Coronary artery (tissue), 2 donors: ENCODE results near the gene SLC16A14.
A peak's percentile ranks its signal among the peaks of the same experiment; 100 is the strongest.

ENCODE experiments used
- DNase-seq: peaks from one replicate; pipeline ENCODE4 v3.0.0-alpha.2; 2017; ENCODE audit warnings: low spot score
- H3K27ac ChIP-seq, 2 donors: fragments of 200-600 bp; sonication (generic); one replicate each; pipeline ENCODE4 v1.5.1; 2016 to 2019
- H3K4me3 ChIP-seq: fragments of 200-600 bp; sonication (generic); 2 replicates; pipeline ENCODE4 v1.5.1; 2016; ENCODE audit warnings: mild to moderate bottlenecking, moderate library complexity
- TF ChIP-seq, protein P1 (sequence below): fragments of 200-600 bp; sonication (generic); IDR thresholded peaks from one replicate; pipeline ENCODE4 v1.5.1; 2019; ENCODE audit warnings: antibody characterized with exemption

SLC16A14 gene

DNA sequence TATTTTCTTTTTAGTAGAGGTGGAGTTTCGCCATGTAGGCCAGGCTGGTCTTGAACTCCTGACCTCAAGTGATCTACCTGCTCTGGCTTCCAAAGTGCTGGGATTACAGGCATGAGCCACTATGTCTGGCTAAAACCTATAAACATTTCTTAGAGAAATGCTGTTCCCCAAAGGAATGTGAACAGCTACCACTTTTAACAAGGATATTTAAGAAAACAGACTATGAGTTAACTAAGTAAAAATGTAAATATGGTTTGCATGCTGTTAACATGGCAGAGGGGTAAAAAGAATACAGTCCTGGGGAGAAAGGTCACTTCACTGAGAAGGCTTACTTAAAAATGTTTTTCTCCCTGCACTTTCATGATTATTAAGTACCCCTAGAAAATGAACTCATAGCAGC lies 57.1 kb downstream of the SLC16A14 start:
- Histone ChIP-seq H3K4me3 (no peak overlapping the region), H3K27ac (no peak overlapping the region)
- no peak for DNase-seq
- TF ChIP-seq, protein P1, sequence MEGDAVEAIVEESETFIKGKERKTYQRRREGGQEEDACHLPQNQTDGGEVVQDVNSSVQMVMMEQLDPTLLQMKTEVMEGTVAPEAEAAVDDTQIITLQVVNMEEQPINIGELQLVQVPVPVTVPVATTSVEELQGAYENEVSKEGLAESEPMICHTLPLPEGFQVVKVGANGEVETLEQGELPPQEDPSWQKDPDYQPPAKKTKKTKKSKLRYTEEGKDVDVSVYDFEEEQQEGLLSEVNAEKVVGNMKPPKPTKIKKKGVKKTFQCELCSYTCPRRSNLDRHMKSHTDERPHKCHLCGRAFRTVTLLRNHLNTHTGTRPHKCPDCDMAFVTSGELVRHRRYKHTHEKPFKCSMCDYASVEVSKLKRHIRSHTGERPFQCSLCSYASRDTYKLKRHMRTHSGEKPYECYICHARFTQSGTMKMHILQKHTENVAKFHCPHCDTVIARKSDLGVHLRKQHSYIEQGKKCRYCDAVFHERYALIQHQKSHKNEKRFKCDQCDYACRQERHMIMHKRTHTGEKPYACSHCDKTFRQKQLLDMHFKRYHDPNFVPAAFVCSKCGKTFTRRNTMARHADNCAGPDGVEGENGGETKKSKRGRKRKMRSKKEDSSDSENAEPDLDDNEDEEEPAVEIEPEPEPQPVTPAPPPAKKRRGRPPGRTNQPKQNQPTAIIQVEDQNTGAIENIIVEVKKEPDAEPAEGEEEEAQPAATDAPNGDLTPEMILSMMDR: no peak

DNA sequence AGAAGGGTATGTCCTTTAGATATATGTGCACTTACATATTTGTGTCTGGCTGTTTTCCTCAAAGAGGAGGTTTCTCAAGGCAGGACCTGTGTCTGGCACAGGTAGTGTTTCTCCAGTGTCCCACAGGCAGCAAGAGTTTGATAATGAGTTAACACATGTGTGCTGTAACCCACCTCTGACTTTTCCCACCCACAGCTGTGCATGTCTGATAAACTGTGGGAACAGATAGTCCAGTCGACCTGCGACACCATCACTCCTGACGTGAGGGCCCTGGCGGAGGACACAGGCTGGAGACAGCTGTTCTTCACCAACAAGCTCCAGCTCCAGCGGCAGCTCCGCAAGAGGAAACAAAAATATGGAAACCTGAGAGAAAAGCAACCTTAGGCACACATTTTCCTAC lies 58.2 kb downstream of the SLC16A14 start:
- H3K4me3 ChIP-seq: no peak overlapping the region
- TF ChIP-seq, protein P1: no peak
- no peak for DNase-seq

DNA sequence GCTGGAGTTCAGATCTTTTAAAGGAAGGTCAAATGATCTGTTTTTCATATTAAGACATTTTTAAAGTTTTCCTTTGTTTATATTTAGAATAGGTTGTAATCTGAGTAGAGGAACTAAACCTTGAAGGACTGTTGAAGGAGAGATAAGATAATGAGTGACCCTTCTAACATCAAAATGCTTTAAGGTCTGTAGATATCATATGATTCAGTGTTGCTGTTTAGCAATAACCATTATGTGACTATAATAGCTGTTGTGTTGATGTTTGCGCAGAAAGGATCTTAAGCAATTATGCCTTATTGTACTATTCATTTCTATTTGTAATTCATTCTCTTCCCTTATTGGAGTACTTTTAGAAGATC lies 60.0 kb downstream of the SLC16A14 start:
- no peak overlapping the region for H3K4me3 ChIP-seq
- no peak for DNase-seq
- TF ChIP-seq, protein P1: no peak
- H3K27ac ChIP-seq: no peak overlapping the region

More for the DNA sequence above, 58.2 kb downstream of the SLC16A14 start:
- no peak overlapping the region for H3K27ac ChIP-seq

DNA sequence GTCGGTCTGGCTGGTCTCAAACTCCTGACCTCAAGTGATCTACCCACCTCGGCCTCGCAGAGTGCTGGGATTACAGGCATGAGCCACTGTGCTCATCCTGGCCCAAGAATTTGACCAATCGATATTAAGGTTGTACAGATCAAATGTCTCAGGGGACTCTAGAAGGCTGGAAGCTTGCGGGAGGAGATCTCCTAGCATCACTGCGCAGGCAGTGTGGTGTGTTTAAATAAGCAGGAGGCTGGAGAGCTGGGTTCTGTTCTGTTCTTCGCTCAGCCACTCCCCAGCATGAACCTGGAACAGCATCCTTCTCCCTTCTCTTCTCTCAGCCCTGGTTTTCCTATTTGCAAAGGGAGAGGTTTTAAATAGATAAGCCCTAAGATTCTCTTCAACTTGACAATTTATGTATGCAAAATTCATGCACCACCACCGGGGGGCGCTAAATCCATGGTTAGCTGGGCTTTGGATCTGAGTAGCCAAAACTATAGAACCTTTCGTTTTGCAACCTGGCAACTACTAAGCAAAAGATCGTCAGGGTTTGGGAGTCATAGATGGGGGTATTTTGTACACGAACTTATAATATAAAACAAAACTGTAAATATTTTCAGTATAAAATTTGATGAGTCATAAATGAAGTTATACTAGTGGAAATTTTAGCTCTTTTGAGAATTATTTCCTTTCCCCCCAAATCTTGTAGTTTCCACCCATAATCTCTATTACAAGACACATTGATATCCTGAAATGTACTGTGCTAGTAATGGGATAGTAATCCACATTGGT lies 60.6 kb downstream of the SLC16A14 start:
- TF ChIP-seq, protein P1: peak; percentile 34

DNA sequence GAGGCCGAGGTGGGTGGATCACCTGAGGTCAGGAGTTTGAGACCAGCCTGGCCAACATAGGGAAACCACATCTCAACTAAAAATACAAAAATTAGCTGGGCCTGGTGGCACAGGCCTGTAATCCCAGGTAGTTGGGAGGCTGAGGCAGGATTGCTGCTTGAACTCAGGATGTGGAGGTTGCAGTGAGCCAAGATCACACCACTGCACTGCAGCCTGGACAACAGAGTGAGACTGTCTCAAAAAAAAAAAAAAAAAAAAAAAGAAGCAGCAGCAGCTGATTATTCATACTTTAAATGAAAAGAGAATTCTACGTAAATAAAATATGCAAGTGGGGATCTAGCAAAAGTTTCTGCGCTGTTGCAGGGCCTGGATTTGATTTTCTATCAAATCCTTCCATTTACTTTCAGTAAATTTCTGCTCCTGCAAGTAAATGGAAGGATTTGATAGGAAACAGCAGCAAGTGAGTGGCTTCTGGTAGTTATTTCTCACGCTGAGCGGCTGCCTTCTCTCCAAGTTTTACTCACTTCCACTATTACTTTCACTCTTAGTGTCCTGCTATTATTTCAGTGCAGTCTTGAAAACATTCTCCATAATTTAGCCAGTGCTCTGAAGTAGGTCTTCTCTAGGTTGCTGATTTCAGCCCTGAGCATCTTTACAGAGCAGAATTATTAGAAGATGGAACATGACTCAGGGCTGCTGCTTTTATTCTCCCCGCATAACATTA lies 68.4 kb downstream of the SLC16A14 start:
- no peak overlapping the region for H3K4me3 ChIP-seq
- H3K27ac ChIP-seq: no peak overlapping the region
- TF ChIP-seq, protein P1: no peak
- DNase-seq: no peak

More for the DNA sequence above, 60.6 kb downstream of the SLC16A14 start:
- Histone ChIP-seq H3K4me3 (no peak overlapping the region), H3K27ac (no peak overlapping the region)
- no peak for DNase-seq

DNA sequence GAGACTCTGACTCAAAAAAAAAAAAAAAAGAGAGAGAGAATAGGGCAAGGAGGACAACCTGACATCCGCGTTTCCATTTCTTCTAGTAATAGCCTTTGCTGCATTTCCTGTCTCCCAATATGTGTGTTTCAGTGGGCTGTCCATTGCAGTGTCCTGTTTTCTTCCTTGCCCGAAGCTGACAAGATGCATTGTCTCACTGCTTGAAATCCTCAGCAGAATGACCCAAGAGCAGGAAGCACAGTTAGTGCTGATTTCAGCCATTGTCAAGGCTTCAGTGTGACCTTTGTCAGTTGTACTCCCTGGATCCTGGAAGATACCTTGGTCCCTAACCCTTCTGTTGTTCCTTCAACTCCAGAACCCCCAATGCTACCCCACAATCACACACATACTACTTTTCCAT lies 71.2 kb downstream of the SLC16A14 start:
- Histone ChIP-seq H3K27ac (no peak overlapping the region), H3K4me3 (no peak overlapping the region)
- no peak for DNase-seq
- TF ChIP-seq, protein P1: no peak

DNA sequence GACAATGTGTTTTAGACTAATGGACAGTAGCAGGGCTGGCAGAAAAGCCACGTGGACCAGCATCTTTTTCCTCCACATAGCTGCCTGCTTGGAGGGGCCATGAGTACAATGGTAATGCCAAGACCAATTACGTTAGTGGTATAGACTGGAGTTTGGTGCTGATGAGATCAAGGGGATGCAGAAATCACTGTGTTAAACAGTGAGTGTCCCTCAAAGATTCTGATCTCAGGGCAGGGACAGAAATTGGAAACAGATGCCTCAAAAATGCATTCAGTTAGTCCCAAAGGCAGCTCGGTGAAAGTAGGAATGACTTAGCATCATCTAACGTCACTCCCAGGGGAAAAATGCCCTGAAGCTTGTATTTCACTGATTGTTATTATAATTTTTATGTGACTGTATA lies 72.4 kb downstream of the SLC16A14 start:
- no peak overlapping the region for H3K4me3 ChIP-seq
- DNase-seq: no peak
- H3K27ac ChIP-seq: no peak overlapping the region
- TF ChIP-seq, protein P1: no peak
